GM18951 (cell line): ENCODE results near the gene KIF2C.
"Not testable (repeated sequence)": the region's sequence is repeated elsewhere in the genome, so short reads cannot be mapped to it uniquely, and the experiment has no call there.

ENCODE experiments used
- POLR2A ChIP-seq: IDR thresholded peaks from 4 replicates; pipeline ENCODE4 v1.6.1; 2011; ENCODE audit warnings: mild to moderate bottlenecking; ENCODE audit not compliant: insufficient read length, insufficient read depth; ENCODE audit errors: extremely low read depth
- in situ Hi-C: fragments of 300-500 bp; cut with MboI; formaldehyde crosslinking; loops from one replicate; pipeline ENCODE4 v1.12.0; 2022; ENCODE audit warnings: low sequenced_read_pairs, mixed read lengths, inconsistent platforms; ENCODE audit not compliant: unreplicated experiment

The KIF2C gene

GRCh38 chr1:44723496-44724295, 15.9 kb upstream of the KIF2C start:
- in situ Hi-C loops: no loop called here
- no peak for TF ChIP-seq POLR2A

GRCh38 chr1:44724296-44724954, 15.2 kb upstream of the KIF2C start:
- TF ChIP-seq POLR2A: no peak
- in situ Hi-C loops: no loop called here

GRCh38 chr1:44724955-44725698, 14.5 kb upstream of the KIF2C start:
- TF ChIP-seq POLR2A: no peak
- in situ Hi-C loops: no loop called here

GRCh38 chr1:44730741-44731512, 8.7 kb upstream of the KIF2C start, which contains the start of gene RNU5D-1:
TSS of gene RNU5D-1 (minus strand) at chr1:44731170.
- in situ Hi-C loops: no loop called here
- peak; percentile 98 for TF ChIP-seq POLR2A

- in situ Hi-C loops: no loop called here
- no peak for TF ChIP-seq POLR2A
These were observed 6.3 kb upstream of the KIF2C start for GRCh38 chr1:44733365-44733764.

GRCh38 chr1:44733784-44734183, 5.9 kb upstream of the KIF2C start:
- in situ Hi-C loops: no loop called here
- TF ChIP-seq POLR2A: no peak

GRCh38 chr1:44735992-44736391, 3.6 kb upstream of the KIF2C start:
- in situ Hi-C loops: no loop called here
- TF ChIP-seq POLR2A: no peak

- in situ Hi-C loops: not testable (repeated sequence)
These were observed 707 bp upstream of the KIF2C start for GRCh38 chr1:44738953-44739306.

- no peak for TF ChIP-seq POLR2A
- in situ Hi-C loops: no loop called here
These were observed 561 bp downstream of the KIF2C start for GRCh38 chr1:44740179-44740617.

- in situ Hi-C loops: no loop called here
- no peak for TF ChIP-seq POLR2A
These were observed 3.6 kb downstream of the KIF2C start for GRCh38 chr1:44743211-44743610.

- no peak for TF ChIP-seq POLR2A
- in situ Hi-C loops: no loop called here
These were observed 8.2 kb downstream of the KIF2C start for GRCh38 chr1:44747878-44748277.

GRCh38 chr1:44757420-44757819, 17.8 kb downstream of the KIF2C start:
- in situ Hi-C loops: no loop called here
- TF ChIP-seq POLR2A: no peak

GRCh38 chr1:44759077-44759476, 19.4 kb downstream of the KIF2C start:
- in situ Hi-C loops: no loop called here
- TF ChIP-seq POLR2A: no peak
